GM18870 (cell line): ENCODE measurements around the gene PDZD2.

ENCODE experiments used
- ATAC-seq: cut with Tn5 transposase; IDR thresholded peaks from one replicate; pipeline ENCODE4 v1.9.1; 2021; ENCODE audit warnings: moderate library complexity; ENCODE audit not compliant: unreplicated experiment

Gene PDZD2

GRCh38 chr5:32123058-32123805, 484.3 kb downstream of the PDZD2 start:
- no peak for ATAC-seq

- no peak for ATAC-seq
Measured at GRCh38 chr5:32123889-32124676, 485.2 kb downstream of the PDZD2 start.

- no peak for ATAC-seq
Measured at GRCh38 chr5:32126691-32127090, 487.8 kb downstream of the PDZD2 start.

GRCh38 chr5:32127711-32128110, 488.8 kb downstream of the PDZD2 start:
- no peak for ATAC-seq

GRCh38 chr5:32129074-32129598, 490.2 kb downstream of the PDZD2 start:
- no peak for ATAC-seq

GRCh38 chr5:32130865-32131264, 491.9 kb downstream of the PDZD2 start:
- ATAC-seq, result no peak

GRCh38 chr5:32131604-32132003, 492.7 kb downstream of the PDZD2 start:
- no peak for ATAC-seq

GRCh38 chr5:32132757-32133156, 493.8 kb downstream of the PDZD2 start:
- ATAC-seq, result no peak

- ATAC-seq, result no peak
Measured at GRCh38 chr5:32135086-32135485, 496.2 kb downstream of the PDZD2 start.

GRCh38 chr5:32136342-32136741, 497.4 kb downstream of the PDZD2 start:
- no peak for ATAC-seq

GRCh38 chr5:32138839-32139493, 500.0 kb downstream of the PDZD2 start:
- ATAC-seq, result no peak

GRCh38 chr5:32143617-32144377, 504.9 kb downstream of the PDZD2 start:
- no peak for ATAC-seq

GRCh38 chr5:32144378-32145207, 505.7 kb downstream of the PDZD2 start:
- no peak for ATAC-seq

- ATAC-seq, result no peak
Measured at GRCh38 chr5:32145378-32145777, 506.4 kb downstream of the PDZD2 start.

- no peak for ATAC-seq
Measured at GRCh38 chr5:32147236-32147635, 508.3 kb downstream of the PDZD2 start.

GRCh38 chr5:32147959-32148358, 509.0 kb downstream of the PDZD2 start:
- ATAC-seq, result no peak

- no peak for ATAC-seq
Measured at GRCh38 chr5:32150366-32150765, 511.4 kb downstream of the PDZD2 start.

GRCh38 chr5:32151198-32151597, 512.3 kb downstream of the PDZD2 start:
- ATAC-seq, result no peak

- ATAC-seq, result no peak
Measured at GRCh38 chr5:32153723-32154122, 514.8 kb downstream of the PDZD2 start.

GRCh38 chr5:32155211-32155610, 516.3 kb downstream of the PDZD2 start:
- no peak for ATAC-seq
